ENCODE results near the gene MRPL28.
A peak's percentile ranks its signal among the peaks of the same experiment; 100 is the strongest.
"Not testable (repeated sequence)": the region's sequence is repeated elsewhere in the genome, so short reads cannot be mapped to it uniquely, and the experiment has no call there.

MRPL28 gene

GRCh38 chr16:370443-370842 is at the start of gene MRPL28:
MRPL28 (minus strand) TSS chr16:370538; CDS start chr16:370218, 320 bp downstream.
- DNase-seq = peak; percentile 91

- not testable (repeated sequence) for DNase-seq
These were observed 44.8 kb upstream of the MRPL28 start for GRCh38 chr16:415170-415498.

- DNase-seq = no peak
These were observed 44.2 kb upstream of the MRPL28 start for GRCh38 chr16:414395-415169.

GRCh38 chr16:411576-412265 is 41.4 kb upstream of the MRPL28 start:
- DNase-seq = no peak

- DNase-seq = no peak
These were observed 40.3 kb upstream of the MRPL28 start for GRCh38 chr16:410516-411178.

- no peak for DNase-seq
These were observed 36.9 kb upstream of the MRPL28 start for GRCh38 chr16:407253-407652.

- DNase-seq = no peak
These were observed 35.5 kb upstream of the MRPL28 start for GRCh38 chr16:405548-406506.

GRCh38 chr16:404971-405486 is 34.7 kb upstream of the MRPL28 start:
- no peak for DNase-seq

- DNase-seq = peak; percentile 100
These were observed 31.4 kb upstream of the MRPL28 start, which contains the start of gene DECR2 for GRCh38 chr16:401468-402348. DECR2 (plus strand) TSS chr16:401885; CDS start chr16:401964, 79 bp downstream.

GRCh38 chr16:400061-400591 is 29.8 kb upstream of the MRPL28 start:
- no peak for DNase-seq

- no peak for DNase-seq
These were observed 29.1 kb upstream of the MRPL28 start for GRCh38 chr16:399340-400019.

- no peak for DNase-seq
These were observed 28.4 kb upstream of the MRPL28 start for GRCh38 chr16:398561-399339.

GRCh38 chr16:397736-398332 is 27.5 kb upstream of the MRPL28 start:
- DNase-seq = no peak

- no peak for DNase-seq
These were observed 26.9 kb upstream of the MRPL28 start, which contains the start of gene NME4 for GRCh38 chr16:397135-397661. NME4 (plus strand) TSS chr16:397199; CDS start chr16:397223, 24 bp downstream.

- no peak for DNase-seq
These were observed 26.3 kb upstream of the MRPL28 start for GRCh38 chr16:396605-397004.

GRCh38 chr16:396199-396598 is 25.9 kb upstream of the MRPL28 start:
- no peak for DNase-seq

GRCh38 chr16:392450-393030 is 22.2 kb upstream of the MRPL28 start:
- no peak for DNase-seq

- DNase-seq = peak; percentile 66
These were observed 21.6 kb upstream of the MRPL28 start for GRCh38 chr16:391885-392335.
